ENCODE data around the gene MELK. TPM values are rescaled to one million over a fixed set of nuclear protein-coding genes. Genes with fewer than 3 reads are reported as not detected.

Gene MELK
- total and polyA plus RNA-seq, 2 of the 13 experiments (the other 11 are each of a cell fraction or from before 2014, with no cell fraction given) = 16.7 to 50.4 TPM

DNA sequence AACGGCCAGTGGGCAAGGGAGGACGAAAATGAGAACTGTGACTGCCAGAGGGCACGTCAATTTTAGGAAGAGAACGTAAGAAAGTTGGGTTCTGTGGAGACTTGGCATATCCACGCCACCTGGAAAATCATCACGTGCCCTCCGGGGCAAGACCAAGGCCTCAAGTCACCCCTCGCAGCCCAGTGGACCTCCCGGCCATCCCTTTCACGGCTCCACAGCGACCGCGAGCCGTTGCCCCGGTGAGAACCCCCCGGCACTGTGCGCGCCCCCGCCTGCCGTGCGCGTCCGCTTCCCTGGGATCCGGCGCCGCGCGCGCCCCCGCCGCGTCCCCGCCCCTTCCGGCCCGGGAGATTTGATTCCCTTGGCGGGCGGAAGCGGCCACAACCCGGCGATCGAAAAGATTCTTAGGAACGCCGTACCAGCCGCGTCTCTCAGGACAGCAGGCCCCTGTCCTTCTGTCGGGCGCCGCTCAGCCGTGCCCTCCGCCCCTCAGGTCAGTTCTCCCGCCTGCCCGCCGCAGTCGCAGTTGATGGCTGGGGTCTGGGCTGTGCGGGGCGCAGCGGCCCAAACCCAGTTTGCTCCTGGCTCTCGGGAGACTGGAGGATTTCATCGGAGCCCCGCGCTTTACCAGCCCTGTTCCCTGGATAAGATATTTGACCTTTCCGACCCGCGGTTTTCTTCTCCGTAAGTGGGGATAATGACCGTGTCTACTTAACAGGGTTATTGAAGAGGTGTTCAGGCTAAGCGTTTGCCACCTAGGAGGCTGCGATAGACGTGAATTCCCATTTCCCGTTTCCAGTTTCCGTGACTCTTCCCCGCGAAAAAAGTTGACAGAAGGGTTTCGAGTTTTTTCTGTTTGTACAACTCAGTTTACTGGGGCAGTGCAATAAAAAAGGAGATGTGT is at the start of gene MELK (continued):
- TF ChIP-seq, protein P1, sequence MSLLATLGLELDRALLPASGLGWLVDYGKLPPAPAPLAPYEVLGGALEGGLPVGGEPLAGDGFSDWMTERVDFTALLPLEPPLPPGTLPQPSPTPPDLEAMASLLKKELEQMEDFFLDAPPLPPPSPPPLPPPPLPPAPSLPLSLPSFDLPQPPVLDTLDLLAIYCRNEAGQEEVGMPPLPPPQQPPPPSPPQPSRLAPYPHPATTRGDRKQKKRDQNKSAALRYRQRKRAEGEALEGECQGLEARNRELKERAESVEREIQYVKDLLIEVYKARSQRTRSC (CRISPR knock-in tag; IDR thresholded peaks at IDR 0.05; ENCODE audit: low read depth) = 0 out of 2 replicates have a peak, but pooled peaks have one; percentile 72
- TF ChIP-seq, protein P2, sequence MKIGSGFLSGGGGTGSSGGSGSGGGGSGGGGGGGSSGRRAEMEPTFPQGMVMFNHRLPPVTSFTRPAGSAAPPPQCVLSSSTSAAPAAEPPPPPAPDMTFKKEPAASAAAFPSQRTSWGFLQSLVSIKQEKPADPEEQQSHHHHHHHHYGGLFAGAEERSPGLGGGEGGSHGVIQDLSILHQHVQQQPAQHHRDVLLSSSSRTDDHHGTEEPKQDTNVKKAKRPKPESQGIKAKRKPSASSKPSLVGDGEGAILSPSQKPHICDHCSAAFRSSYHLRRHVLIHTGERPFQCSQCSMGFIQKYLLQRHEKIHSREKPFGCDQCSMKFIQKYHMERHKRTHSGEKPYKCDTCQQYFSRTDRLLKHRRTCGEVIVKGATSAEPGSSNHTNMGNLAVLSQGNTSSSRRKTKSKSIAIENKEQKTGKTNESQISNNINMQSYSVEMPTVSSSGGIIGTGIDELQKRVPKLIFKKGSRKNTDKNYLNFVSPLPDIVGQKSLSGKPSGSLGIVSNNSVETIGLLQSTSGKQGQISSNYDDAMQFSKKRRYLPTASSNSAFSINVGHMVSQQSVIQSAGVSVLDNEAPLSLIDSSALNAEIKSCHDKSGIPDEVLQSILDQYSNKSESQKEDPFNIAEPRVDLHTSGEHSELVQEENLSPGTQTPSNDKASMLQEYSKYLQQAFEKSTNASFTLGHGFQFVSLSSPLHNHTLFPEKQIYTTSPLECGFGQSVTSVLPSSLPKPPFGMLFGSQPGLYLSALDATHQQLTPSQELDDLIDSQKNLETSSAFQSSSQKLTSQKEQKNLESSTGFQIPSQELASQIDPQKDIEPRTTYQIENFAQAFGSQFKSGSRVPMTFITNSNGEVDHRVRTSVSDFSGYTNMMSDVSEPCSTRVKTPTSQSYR (CRISPR knock-in tag; IDR thresholded peaks at IDR 0.05; ENCODE audit: borderline replicate concordance) = no peak
- TF ChIP-seq NFRKB (IDR thresholded peaks at IDR 0.05) = no peak
- no peak for TF ChIP-seq KLF13 (CRISPR knock-in tag; IDR thresholded peaks at IDR 0.05)
- TF ChIP-seq ZNF256 (CRISPR knock-in tag; conservative IDR thresholded peaks at IDR 0.05) = no peak
- TF ChIP-seq, protein P3, sequence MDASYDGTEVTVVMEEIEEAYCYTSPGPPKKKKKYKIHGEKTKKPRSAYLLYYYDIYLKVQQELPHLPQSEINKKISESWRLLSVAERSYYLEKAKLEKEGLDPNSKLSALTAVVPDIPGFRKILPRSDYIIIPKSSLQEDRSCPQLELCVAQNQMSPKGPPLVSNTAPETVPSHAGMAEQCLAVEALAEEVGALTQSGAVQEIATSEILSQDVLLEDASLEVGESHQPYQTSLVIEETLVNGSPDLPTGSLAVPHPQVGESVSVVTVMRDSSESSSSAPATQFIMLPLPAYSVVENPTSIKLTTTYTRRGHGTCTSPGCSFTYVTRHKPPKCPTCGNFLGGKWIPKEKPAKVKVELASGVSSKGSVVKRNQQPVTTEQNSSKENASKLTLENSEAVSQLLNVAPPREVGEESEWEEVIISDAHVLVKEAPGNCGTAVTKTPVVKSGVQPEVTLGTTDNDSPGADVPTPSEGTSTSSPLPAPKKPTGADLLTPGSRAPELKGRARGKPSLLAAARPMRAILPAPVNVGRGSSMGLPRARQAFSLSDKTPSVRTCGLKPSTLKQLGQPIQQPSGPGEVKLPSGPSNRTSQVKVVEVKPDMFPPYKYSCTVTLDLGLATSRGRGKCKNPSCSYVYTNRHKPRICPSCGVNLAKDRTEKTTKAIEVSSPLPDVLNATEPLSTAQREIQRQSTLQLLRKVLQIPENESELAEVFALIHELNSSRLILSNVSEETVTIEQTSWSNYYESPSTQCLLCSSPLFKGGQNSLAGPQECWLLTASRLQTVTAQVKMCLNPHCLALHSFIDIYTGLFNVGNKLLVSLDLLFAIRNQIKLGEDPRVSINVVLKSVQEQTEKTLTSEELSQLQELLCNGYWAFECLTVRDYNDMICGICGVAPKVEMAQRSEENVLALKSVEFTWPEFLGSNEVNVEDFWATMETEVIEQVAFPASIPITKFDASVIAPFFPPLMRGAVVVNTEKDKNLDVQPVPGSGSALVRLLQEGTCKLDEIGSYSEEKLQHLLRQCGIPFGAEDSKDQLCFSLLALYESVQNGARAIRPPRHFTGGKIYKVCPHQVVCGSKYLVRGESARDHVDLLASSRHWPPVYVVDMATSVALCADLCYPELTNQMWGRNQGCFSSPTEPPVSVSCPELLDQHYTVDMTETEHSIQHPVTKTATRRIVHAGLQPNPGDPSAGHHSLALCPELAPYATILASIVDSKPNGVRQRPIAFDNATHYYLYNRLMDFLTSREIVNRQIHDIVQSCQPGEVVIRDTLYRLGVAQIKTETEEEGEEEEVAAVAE (CRISPR knock-in tag; IDR thresholded peaks at IDR 0.05; ENCODE audit: borderline replicate concordance) = no peak
- TF ChIP-seq ZNF672 (CRISPR knock-in tag; IDR thresholded peaks at IDR 0.05) = no peak
- TF ChIP-seq STAG1 (CRISPR knock-in tag; IDR thresholded peaks at IDR 0.05) = no peak
- TF ChIP-seq KLF6 (CRISPR knock-in tag; IDR thresholded peaks at IDR 0.05) = 0 out of 2 replicates have a peak, but pooled peaks have one; percentile 47
- TF ChIP-seq GABPB1 (CRISPR knock-in tag; IDR thresholded peaks at IDR 0.05) = peak; percentile 96
- TF ChIP-seq ZNF674 (CRISPR knock-in tag; IDR thresholded peaks at IDR 0.05; ENCODE audit: low read depth) = no peak
- peak; percentile 82; the same call in 1 of the 2 replicates for TF ChIP-seq EED (CRISPR knock-in tag; IDR thresholded peaks at IDR 0.05)
- no peak for TF ChIP-seq ATF7 (IDR thresholded peaks at IDR 0.05)
- TF ChIP-seq ATF7 (CRISPR knock-in tag; IDR thresholded peaks at IDR 0.05) = no peak
- TF ChIP-seq TMF1 (CRISPR knock-in tag; IDR thresholded peaks at IDR 0.05; ENCODE audit: low read depth) = no peak
- no peak for TF ChIP-seq ZFP36 (IDR thresholded peaks at IDR 0.05; ENCODE audit: borderline replicate concordance, low read depth, low read length, partially characterized antibody)
- TF ChIP-seq CREM (IDR thresholded peaks at IDR 0.05) = 0 out of 2 replicates have a peak, but pooled peaks have one; percentile 18
- TF ChIP-seq CREM (CRISPR knock-in tag; IDR thresholded peaks at IDR 0.05) = no peak
- no peak for TF ChIP-seq ZFYVE20 (CRISPR knock-in tag; IDR thresholded peaks at IDR 0.05; ENCODE audit: borderline replicate concordance, low read depth)
- TF ChIP-seq ELF4 (CRISPR knock-in tag; IDR thresholded peaks at IDR 0.05; ENCODE audit: borderline replicate concordance) = no peak
- TF ChIP-seq, protein P4, sequence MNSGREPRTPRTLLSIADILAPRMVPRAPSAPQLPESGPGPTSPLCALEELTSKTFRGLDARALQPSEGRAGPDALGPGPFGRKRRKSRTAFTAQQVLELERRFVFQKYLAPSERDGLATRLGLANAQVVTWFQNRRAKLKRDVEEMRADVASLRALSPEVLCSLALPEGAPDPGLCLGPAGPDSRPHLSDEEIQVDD (CRISPR knock-in tag; IDR thresholded peaks at IDR 0.05; ENCODE audit: borderline replicate concordance) = no peak
- TF ChIP-seq ARID2 (CRISPR knock-in tag; IDR thresholded peaks at IDR 0.05; ENCODE audit: borderline replicate concordance) = no peak
